K562 (cell line): Measurements from ENCODE around the gene PACC1. TPM values are rescaled to one million over a fixed set of nuclear protein-coding genes. Genes with fewer than 3 reads are reported as not detected.

Experiments used
- AFF1 ChIP-seq, 2 experiments: fragments of 450-650 bp; IDR thresholded peaks; 2 replicates each; pipeline ENCODE4 v1.6.1; 2018; ENCODE audit warnings: mild to moderate bottlenecking in 2 of 2, low read depth in 1 of 2; ENCODE audit not compliant: partially characterized antibody in 2 of 2
- ERF ChIP-seq: fragments of 450-650 bp; formaldehyde crosslinking; IDR thresholded peaks from 2 replicates; pipeline ENCODE4 v1.4.0; 2020; ENCODE audit warnings: mild to moderate bottlenecking, mixed read lengths
- GTF2A2 ChIP-seq: IDR thresholded peaks from 2 replicates; pipeline ENCODE4 v1.6.1; 2016; ENCODE audit warnings: mild to moderate bottlenecking, missing genetic modification characterization, missing compliant biosample characterization
- HNRNPLL ChIP-seq: fragments of 200-400 bp; formaldehyde crosslinking; IDR thresholded peaks from 2 replicates; pipeline ENCODE4 v1.6.1; 2017; ENCODE audit warnings: low read length, low read depth, mild to moderate bottlenecking; ENCODE audit not compliant: poor library complexity, severe bottlenecking
- SMARCE1 ChIP-seq: fragments of 450-650 bp; IDR thresholded peaks from 2 replicates; pipeline ENCODE4 v1.7.1; 2016; ENCODE audit warnings: mild to moderate bottlenecking
- SRF ChIP-seq, 2 experiments: fragments of 250-450, 450-650 bp in 1 of 2; sonication (Bioruptor Pico) in 1 of 2; sonication (generic) in 1 of 2; formaldehyde crosslinking; IDR thresholded peaks; 2 replicates each; pipeline versions ENCODE4 v1.5.0 to v1.5.1; 2020 to 2022; ENCODE audit warnings: mild to moderate bottlenecking in 1 of 2, missing genetic modification reagents in 1 of 2
- THAP7 ChIP-seq: fragments of 250-450 bp; sonication (Bioruptor Pico); IDR thresholded peaks from 2 replicates; pipeline ENCODE4 v1.5.0; 2021
- XRCC5 ChIP-seq: fragments of 200-400 bp; formaldehyde crosslinking; IDR thresholded peaks from 2 replicates; pipeline ENCODE4 v1.6.1; 2017; ENCODE audit warnings: low read depth, mild to moderate bottlenecking, low read length
- ZNF239 ChIP-seq: fragments of 250-450 bp; sonication (Bioruptor Pico); IDR thresholded peaks from 2 replicates; pipeline ENCODE4 v1.4.0; 2020; ENCODE audit warnings: mild to moderate bottlenecking
- ZNF274 ChIP-seq: IDR thresholded peaks from 2 replicates; pipeline ENCODE4 v1.6.1; 2011; ENCODE audit warnings: low read depth, mild to moderate bottlenecking, low read length, moderate library complexity, borderline replicate concordance
- polyA plus RNA-seq, 8 experiments: library from polyadenylated mRNA; depleted of rRNA in 4 of 8; stranded (reverse) in 5 of 8; unstranded in 3 of 8; fragments of >200 nt; fragmentation: Nextera tagmentation in 2 of 8; fragmentation: Illumina TruSeq in 1 of 8; extraction: Ambion mirVana in 2 of 8; extraction: Trizol in 1 of 8; gene quantifications; 2 replicates each; pipeline versions ENCODE4 v1.2.1 to v1.2.3, GENCODE V29; 2011 to 2014; ENCODE audit warnings: inconsistent platforms in 1 of 8, missing spikeins in 1 of 8
- total RNA-seq, 7 experiments: library from RNA; depleted of rRNA in 6 of 7; stranded (reverse); fragments of >200 nt in 6 of 7; fragmentation: Illumina TruSeq in 2 of 7; extraction: Trizol in 2 of 7; gene quantifications; 2 replicates each; pipeline versions ENCODE4 v1.2.1 to v1.2.3, GENCODE V29; 2011 to 2021; ENCODE audit warnings: low replicate concordance in 1 of 7

PACC1 gene
- total and polyA plus RNA-seq, 9 of the 15 experiments (the other 6 are each of a cell fraction or from before 2014, with no cell fraction given) = 7.1 to 19.3 (median 14.9) TPM

- TF ChIP-seq THAP7 (CRISPR knock-in tag) = 0 out of 2 replicates have a peak, but pooled peaks have one; percentile 34
- 0 out of 4 replicates have a peak, but pooled peaks of 1 of the 2 experiments have one; percentile 28 for TF ChIP-seq SRF (CRISPR knock-in tag; IDR thresholded peaks at IDR 0.05)
- peak; percentile 41; the same call in 1 of the 2 replicates for TF ChIP-seq ERF
- TF ChIP-seq XRCC5 = no peak
- TF ChIP-seq HNRNPLL = peak; percentile 42
- TF ChIP-seq ZNF239 (CRISPR knock-in tag) = no peak
- TF ChIP-seq GTF2A2 (tag) = no peak
- no peak for TF ChIP-seq ZNF274
- TF ChIP-seq AFF1 (IDR thresholded peaks at IDR 0.05; ENCODE audit: low read depth in 1 of 2, partially characterized antibody in 2 of 2) = no peak
- no peak for TF ChIP-seq SMARCE1
These were observed 18.2 kb upstream of the PACC1 start, which contains the start of gene NENF (continued) for GRCh38 chr1:212432661-212433576.
